Islet precursor cell (in vitro differentiated cells): Measurements from ENCODE around the gene CCDC88C.
A peak's percentile ranks its signal among the peaks of the same experiment; 100 is the strongest.

Source experiments
- DNase-seq: peaks from one replicate; pipeline ENCODE4 v3.0.0-alpha.2; 2018

CCDC88C gene

GRCh38 chr14:91363776-91364523 is 53.7 kb downstream of the CCDC88C start:
- no peak for DNase-seq

DNA sequence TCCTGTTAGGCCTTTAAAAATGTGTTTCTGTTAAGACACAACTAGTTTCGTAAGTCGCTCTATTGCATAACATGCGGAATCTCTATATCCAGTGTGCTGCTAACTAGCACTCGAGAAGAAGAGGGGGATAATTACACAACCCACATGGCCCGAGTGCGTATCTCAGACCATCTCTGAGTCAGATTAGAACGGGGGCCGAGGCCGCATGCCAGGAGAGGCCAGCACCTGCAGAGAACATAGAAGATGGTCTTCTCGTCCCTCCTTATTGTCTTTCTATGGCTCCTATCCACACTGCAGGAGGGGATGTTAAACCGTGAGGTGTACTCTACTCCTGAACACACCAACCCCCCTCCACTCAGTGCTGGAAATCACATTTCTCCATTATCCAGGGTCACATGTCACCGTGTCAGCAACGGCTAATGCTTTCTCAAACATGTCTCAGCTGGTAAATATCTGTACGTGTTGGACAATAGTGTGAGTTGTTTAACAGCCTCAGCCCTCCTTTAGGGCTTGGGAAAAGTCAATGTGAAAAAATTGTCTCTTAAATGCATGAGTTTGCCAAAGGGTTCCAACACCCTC is 56.3 kb downstream of the CCDC88C start:
- no peak for DNase-seq

DNA sequence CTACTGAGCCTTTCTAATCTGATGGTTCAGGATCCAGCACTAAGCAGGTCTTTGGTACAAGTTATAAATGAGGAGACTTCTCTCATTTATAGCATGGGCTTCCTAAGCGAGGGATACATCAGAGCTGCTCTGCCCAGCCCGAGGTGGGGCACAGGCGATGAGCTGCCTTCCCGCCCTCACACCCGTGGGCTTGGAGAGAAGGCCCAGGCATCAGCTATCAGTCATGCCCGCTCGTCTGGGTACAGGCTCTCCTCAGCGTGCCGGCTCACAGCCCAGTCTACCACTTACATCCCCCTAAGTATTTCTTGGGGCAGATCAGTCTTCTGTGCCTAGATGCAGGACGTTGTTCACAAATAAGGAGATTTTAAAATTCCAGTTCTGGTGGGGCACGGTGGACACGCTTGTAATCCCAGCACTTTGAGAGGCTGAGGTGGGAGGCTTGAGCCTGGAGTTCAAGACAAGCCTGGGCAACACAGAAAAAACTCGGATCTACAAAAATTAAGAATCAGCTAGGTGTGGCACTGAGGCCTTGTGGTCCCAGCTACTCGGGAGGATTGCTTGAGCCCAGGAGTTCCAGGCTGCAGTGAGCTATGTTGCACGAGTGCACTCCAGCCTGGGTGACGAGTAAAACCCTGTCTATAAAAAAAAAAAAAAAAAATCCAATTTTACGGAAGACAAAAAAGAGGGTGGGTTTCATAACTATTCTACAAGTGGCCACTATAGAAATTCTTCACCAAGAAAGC is 57.0 kb downstream of the CCDC88C start:
- no peak for DNase-seq

DNA sequence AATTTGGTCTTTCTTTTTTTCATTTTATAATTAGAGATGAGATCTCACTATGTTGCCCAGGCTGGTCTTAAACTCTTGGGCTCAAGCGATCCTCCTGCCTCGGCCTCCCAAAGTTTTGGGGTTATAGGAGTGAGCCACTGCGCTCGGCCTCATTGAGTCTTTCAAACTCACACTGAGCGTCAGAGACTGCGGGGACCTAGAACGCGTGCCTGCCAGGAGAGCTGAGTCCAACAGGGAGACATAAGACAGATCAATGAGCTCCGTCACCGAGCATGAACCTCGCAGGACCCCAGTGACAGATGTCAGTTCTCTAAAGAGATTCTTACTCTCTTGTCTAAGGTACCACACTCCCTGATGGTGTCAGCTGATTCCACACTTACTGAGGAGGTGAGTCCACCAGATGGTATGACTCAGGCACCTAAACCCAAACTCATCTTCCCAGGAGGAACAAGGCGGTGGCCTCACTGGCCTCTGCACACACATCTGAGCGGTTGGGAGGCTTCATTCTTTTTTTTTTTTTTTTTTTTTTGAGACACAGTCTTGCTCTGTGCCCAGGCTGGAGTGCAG is 58.9 kb downstream of the CCDC88C start:
- DNase-seq: no peak

DNA sequence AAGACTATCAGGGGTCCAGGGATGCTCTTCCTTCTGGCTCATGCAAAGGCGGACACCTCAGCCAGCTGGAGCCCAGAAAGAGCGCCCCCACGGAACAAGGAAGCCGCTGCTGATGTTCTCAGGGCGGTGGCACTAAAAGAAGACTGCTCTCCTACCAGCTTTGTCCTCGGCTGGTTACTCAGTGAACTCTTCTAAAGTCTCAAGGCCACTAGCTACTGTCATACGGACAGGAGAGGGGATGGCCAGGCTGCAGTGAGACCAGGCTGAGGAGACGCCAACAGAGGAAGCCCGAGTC is 59.6 kb downstream of the CCDC88C start:
- DNase-seq: no peak

DNA sequence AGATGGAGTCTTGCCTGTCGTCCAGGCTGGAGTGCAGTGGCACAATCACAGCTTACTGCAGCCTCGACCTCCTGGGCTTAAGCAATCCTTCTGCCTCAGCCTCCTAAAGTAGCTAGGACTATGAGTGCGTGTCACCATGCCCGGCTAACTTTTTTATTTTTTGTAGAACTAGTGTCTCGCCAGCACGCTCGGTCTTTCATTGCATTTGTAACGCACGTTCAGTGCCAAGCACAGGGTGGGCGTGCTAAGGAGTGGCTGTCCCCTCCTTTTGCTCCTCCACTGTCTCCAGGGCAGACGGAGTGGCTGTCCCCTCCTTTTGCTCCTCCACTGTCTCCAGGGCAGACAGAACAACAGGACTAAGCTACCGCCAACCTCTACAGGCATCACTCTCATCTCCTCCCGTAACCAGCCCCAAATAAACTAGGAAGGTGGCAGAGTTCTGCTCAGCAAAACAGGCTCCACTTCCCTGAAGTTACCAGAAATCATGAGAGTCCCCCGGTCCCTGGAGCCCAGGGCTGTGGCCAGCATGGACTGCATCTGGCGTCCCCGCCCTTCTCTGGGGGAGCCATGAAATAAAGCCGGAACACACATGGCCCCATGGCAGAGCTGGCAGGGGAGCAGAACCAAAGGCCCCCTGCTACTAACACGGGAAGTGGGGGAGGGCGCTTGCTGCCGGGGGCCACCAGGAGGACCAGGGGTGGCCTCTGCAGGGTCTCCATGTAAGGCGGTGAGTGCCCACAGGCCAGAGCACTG is 60.2 kb downstream of the CCDC88C start:
- no peak for DNase-seq

DNA sequence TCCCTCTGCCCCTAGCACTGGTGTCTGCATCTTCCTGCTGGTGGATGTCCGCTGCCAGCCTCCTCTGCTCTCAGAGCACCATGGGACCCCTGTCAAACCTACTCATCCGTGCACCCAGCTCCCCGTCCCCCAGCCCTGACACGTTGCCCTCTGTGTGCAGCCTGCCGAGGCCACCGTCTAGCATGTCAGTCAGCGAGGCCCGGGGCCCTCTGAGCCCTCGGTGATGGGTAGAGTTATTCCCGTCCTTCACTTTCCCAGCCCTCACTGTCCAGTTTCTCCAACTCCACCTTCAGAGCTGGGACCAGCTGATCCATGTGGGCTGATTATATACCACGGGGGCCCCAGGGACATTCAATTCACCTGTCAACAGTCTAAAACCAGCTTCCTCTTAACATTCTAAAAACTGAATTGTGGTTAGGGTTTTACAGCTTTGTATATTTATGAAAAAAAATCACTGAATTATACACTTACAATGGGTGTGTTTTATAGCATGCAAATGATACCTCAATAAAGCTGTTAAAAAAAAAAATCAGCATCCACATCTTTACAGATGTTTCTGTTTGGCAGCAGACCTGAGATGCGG is 61.3 kb downstream of the CCDC88C start:
- DNase-seq: no peak

GRCh38 chr14:91354979-91355685 is 62.5 kb downstream of the CCDC88C start:
- peak; percentile 82 for DNase-seq

DNA sequence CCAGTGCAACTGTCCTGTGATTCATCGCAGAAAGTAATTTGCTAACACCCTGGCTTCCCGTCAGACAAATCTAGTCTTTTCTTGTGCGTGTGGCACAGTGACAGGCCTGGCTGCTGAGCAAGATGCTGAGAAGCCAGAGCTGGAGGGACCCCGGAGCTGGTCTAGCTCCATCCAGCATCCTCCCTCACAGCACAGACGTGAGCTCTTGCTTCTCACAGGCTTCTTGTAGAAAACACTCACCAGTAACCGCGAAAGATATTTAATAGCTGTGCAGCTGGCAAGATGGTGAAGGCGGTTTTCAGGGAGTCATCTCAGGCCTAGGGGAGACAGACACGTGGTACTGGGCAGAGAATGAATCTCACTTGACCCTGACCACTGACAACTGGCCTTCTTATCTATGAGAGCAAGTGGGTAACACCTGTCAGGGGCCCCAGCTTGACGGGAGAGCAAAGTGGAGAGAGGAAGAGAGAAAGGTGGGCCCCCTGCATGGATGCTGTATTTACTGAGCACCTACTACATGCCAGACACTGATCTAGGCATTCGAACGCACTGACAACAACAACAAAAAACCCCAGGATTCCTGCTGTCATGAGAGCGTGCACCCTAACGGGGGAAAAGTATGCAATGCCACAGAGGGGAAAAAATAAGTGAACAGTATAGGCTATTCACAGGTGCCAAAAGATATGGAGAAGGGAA is 63.3 kb downstream of the CCDC88C start:
- DNase-seq: no peak

DNA sequence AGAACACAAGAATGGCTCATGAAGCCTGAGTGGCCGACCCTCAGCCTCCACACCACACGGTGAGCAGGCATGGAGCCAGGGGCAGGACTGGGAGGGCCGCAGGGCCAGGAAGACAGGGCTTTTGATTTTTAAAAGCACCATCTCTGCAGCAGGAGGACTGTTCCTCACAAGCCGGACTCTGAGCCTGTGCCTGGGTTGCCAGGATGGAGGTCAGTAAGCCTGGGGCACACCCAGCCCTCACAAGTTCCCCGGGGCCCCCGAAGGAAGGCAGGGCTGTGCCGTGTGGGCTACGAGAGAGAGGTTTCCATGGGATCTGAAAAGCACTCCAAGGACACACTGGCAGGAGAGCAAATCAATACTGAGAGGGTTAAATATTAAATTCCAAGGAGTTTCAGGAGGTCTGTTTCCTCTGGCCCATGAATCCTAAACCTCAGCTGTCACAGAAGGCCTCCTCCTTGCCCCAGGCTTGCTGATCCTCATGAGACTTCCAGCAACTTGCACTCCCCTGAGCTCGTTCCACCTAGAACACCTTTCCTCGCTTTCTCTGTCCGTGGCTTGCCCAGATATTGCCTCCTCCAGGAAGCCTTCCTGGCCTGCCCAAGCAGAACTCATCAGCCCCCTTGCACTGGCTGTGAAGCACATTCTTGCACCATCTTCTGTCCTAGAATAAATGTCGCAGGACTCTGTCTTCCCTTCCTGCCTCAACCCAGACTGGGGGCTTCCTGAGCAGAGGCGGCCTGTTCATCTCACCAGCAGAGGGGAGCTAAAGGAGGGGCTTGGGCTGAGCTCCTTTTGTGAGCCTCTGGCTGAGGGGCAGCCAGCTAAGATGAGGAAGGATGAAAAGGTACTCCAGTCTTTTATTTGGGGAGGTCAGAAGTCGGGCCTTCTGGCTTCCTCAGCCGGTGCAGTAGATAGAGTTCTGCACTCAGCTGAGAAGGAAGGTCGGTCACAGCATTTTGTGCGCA is 64.6 kb downstream of the CCDC88C start:
- no peak for DNase-seq

GRCh38 chr14:91352053-91352452 is 65.6 kb downstream of the CCDC88C start:
- no peak for DNase-seq

DNA sequence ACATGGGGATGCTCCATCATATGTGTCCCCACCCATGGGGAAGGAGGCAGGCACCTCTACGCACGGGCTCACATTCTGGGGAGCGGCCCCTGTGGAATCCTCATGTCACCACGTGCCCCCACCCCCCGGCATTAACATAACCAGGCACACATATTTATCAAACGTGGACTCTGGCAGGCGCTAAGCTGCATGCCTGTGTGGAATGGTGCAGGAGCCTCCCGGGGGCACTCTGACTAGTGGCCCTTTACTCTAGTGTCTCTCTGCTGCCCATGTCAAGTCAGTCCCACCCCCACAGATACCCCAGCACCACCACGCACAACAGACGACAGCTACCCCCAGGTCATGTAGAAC is 66.1 kb downstream of the CCDC88C start:
- no peak for DNase-seq

- no peak for DNase-seq
Observed at GRCh38 chr14:91350813-91351511, 66.7 kb downstream of the CCDC88C start.

DNA sequence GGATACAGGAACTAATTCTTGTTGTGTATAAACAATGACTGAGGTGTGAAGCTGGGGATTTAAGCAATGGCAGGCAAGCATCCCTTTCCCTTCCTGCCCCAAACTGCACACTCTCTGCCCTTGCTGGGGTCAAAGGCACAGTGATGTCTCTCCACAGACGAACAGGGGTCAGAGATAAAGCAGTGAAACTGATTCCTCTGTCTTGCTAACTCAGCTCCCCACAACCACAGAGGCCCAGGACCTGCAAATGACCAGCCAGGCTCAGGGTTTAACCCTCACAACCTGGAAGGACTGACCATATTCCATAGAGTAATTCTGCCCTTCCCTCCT is 67.2 kb downstream of the CCDC88C start:
- DNase-seq: no peak

GRCh38 chr14:91349481-91350074 is 68.0 kb downstream of the CCDC88C start:
- no peak for DNase-seq

DNA sequence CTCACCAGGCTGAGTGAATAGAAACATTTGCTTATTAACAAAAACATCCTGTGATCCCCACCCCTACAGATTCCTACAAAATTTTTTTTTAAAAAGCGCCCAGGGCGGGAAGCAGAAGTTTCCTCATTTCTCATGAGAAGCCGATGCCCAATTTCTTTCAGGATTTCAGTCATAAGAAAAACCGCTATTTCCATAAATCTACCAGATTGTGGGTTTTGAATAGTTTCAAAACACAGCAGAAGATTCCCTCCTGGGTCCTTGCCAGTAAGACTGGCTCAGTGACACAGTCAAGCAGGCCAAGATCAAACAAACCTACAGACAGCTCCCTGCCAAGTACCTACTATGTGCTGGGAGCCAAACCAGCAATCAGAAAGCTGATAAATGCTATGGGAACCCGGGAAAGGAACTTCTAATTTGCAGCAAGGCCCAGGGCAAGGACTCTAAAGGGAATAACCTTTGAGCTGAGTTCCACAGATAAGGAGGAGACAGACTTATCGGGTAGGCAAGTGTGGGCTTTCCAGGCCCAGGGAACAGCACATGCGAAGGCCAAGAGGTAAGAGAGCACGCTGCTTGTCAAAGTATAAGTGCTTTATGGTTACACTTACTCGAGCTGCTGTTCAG is 68.7 kb downstream of the CCDC88C start:
- DNase-seq: no peak

DNA sequence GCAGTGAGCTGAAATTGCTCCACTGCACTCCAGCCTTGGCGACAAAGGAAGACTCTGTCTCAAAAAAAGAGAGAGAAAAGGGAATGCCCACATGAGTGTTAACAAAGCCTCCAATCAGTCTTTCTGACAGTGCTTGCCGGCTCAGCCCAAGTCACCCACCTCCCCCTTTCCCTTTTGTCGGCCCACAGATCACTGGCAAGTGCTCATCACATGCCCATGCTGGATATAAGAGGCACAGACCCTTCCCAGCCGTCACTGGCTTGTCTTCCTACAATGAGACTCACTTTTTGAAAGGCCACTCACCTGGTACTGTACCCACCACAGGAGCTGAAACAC is 70.8 kb downstream of the CCDC88C start:
- no peak for DNase-seq

DNA sequence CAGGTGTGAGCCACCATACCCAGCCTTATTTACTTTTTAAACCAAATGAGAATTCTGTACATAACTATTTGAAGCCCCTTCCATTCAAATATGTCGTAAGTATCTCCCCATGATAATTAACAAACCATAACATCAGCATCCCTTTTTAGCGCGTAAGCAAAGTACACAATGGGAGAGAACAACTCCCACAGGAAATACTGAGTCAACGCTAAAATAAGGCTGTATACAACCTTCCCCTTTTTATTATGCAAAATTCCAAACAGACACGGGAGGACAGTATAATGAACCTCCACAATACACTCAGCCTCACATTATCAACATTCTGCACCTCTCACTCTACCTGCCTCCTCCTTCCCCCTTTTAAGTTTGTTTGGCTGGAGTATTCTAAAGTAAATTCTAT is 73.5 kb downstream of the CCDC88C start:
- DNase-seq: no peak

DNA sequence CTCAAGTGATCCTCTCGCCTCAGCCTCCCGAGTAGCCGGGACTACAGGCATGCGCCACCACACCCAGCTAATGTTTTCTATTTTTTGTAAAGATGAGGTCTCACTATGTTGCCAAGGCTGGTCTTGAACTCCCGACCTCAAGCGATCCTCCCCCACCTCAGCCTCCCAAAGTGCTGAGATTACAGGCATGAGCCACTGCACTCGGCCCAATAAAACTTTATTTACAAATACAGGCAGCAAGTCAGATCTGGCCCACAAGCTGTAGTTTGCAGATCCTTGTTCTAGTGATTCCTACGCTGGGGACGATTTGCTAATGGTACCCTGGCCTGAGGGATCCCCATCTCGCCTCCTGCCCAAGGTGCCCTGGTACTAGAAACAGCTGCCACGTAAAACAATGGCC is 74.6 kb downstream of the CCDC88C start:
- no peak for DNase-seq
